ENCODE results near the gene MRPL40.

MRPL40 gene

DNA sequence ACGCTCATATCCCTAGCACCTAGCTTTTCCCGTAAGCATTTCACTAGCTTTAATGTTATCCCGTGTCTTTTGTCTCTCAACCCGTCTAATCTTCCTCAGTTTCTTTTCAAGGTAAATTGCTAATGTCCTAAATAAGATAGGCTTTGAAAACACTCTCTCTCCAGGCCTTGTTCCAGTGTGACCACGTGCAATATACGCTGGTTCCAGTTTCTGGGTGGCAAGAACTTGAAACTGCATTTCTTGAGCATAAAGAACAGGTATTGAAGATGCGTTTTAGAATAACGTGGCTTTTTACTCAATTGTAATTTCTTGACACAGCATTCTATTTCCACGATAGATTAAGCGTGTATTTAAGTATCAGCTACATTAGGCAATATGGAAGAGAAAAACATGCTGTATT, 48.4 kb downstream of the MRPL40 start:
- no peak for DNase-seq (ENCODE audit: low read depth in 2 of 2)

GRCh38 chr22:19482297-19482696, 50.0 kb downstream of the MRPL40 start:
- DNase-seq (ENCODE audit: low read depth in 2 of 2) = no peak

DNA sequence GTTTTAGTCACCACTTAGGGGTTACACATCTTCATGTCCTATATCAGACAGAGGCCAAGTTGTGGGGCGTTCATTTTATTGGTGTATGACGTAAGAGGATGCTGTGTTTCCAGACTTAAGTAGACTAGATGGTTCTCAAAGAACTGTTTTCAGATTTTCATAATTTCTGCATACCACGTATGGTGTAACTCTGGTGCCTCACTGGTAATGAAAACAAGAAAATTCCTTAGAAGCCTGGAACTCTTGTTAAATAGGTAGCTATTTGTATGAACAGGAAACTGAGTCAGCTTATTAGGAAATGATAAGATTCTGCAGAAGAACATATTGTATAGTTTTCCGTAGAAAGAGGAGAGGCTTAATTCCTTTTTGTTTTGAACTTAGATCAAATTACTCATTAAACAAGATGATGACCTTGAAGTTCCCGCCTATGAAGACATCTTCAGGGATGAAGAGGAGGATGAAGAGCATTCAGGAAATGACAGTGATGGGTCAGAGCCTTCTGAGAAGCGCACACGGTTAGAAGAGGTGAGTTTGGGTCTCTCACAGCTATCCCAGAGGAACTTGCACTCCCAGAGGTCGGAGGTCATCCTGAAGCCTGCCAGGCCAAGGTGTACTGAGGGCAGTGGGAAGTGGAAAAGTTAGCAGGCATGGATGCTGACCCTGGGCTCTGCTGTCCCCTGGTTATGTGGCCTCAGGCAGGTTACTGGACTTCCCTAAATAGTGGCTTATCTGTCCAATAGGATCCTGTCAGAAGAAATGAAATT, 51.3 kb downstream of the MRPL40 start:
- DNase-seq (ENCODE audit: low read depth in 2 of 2) = no peak

All from stimulated activated CD8-positive, alpha-beta memory T cell treated with anti-CD3 and anti-CD28 coated beads, Interleukin-7, amount 100 ng/mL, for 1 hour (primary cell).